K562 (cell line): ENCODE data around the gene GALNT17.

Experiments
- CTCF ChIP-seq, 3 experiments: IDR thresholded peaks in 2 of 3; conservative IDR thresholded peaks in 1 of 3; 2 replicates each; pipeline ENCODE4 v1.5.1; 2011 to 2012; ENCODE audit warnings: low read length in 3 of 3, mild to moderate bottlenecking in 3 of 3, control low read depth in 2 of 3, improper control_type of control experiment in 1 of 3, inconsistent platforms in 1 of 3, low read depth in 1 of 3, mixed read lengths in 1 of 3, moderate library complexity in 1 of 3; ENCODE audit not compliant: insufficient read depth in 2 of 3
- NR2F6 ChIP-seq: fragments of 450-650 bp; formaldehyde crosslinking; IDR thresholded peaks from 2 replicates; pipeline ENCODE4 v1.4.0; 2020; ENCODE audit warnings: mild to moderate bottlenecking
- RNF219 ChIP-seq: fragments of 250-450 bp; sonication (Bioruptor Pico); IDR thresholded peaks from 2 replicates; pipeline ENCODE4 v1.5.0; 2022; ENCODE audit warnings: mild to moderate bottlenecking
- ZNF507 ChIP-seq: conservative IDR thresholded peaks from 2 replicates; pipeline ENCODE4 v1.6.1; 2017; ENCODE audit warnings: missing genetic modification characterization, missing compliant biosample characterization

- no peak for TF ChIP-seq CTCF (IDR thresholded peaks at IDR 0.05 in 2 of 3, conservative IDR thresholded peaks at IDR 0.05 in 1 of 3; ENCODE audit: insufficient read depth in 2 of 3, low read depth in 1 of 3, low read length in 3 of 3)
- TF ChIP-seq RNF219 (CRISPR knock-in tag), result no peak
- no peak for TF ChIP-seq ZNF507 (tag)
- no peak for TF ChIP-seq NR2F6 (CRISPR knock-in tag)
Measured at GRCh38 chr7:71332207-71332606, 200.3 kb downstream of the GALNT17 start.
